Right atrium auricular region (tissue), 2 donors: Measurements from ENCODE around the gene MRPS11. TPM values are rescaled to one million over a fixed set of nuclear protein-coding genes. Genes with fewer than 3 reads are reported as not detected.

Source experiments
- DNase-seq: peaks from one replicate; pipeline ENCODE4 v3.0.0-alpha.2; 2019; ENCODE audit warnings: low spot score
- H3K27ac ChIP-seq, 2 donors: fragments of 200-600 bp; sonication (generic); 1 replicate in 1 of 2; 2 replicates in 1 of 2; pipeline ENCODE4 v1.5.1; 2016 to 2019
- H3K27me3 ChIP-seq, 2 donors: fragments of 200-600 bp; sonication (generic); one replicate each; pipeline versions ENCODE4 v1.5.1 to v1.6.0; 2017 to 2019
- H3K36me3 ChIP-seq: fragments of 200-600 bp; sonication (generic); one replicate; pipeline ENCODE4 v1.5.1; 2016
- H3K4me1 ChIP-seq, 2 donors: fragments of 200-600 bp; sonication (generic); one replicate each; pipeline versions ENCODE4 v1.5.1 to v1.6.0; 2017 to 2019
- H3K4me3 ChIP-seq, 2 donors: fragments of 200-600 bp; sonication (generic); 1 replicate in 1 of 2; 2 replicates in 1 of 2; pipeline ENCODE4 v1.5.1; 2017 to 2019; ENCODE audit warnings: mild to moderate bottlenecking in 1 of 2, moderate library complexity in 1 of 2
- H3K9me3 ChIP-seq, 2 donors: fragments of 200-600 bp; sonication (generic); one replicate each; pipeline ENCODE4 v1.5.1; 2019
- total RNA-seq, 2 donors: library from RNA; depleted of rRNA; stranded (reverse); fragments of >200 nt; gene quantifications; one replicate each; pipeline ENCODE4 v1.1.0, GENCODE V29; 2016
- TF ChIP-seq, protein P1 (sequence below), 2 donors: fragments of 200-600 bp; sonication (generic); IDR thresholded peaks; one replicate each; pipeline ENCODE4 v1.5.1; 2019; ENCODE audit warnings: antibody characterized with exemption in 2 of 2

The MRPS11 gene
- total RNA-seq, 2 donors from 2014 or later, result 29.3 to 47.5 TPM

DNA sequence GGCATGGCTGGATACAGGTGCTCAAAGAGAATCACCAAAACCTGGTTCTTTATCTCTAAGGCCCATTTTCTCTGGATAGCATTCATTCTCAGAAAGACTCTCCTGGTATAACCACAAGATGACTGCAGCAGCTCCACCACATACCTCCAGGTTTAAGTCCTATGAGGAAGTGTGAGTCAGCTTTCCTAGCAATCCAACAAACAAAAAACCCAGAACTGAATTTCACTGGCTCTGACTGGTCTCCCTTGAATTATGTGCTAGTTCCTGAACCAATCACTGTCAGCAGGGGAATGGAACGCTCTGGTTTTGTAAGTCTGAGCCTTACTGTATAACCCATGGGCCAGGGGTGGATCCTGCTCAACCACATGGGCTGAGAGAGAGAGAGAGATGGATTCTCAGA is 27.5 kb upstream of the MRPS11 start:
- H3K4me3 ChIP-seq, result no peak overlapping the region
- peaks cover 0 to 16% of the 10 kb centered on the region in 2 donors for H3K9me3 ChIP-seq
- TF ChIP-seq, protein P1, sequence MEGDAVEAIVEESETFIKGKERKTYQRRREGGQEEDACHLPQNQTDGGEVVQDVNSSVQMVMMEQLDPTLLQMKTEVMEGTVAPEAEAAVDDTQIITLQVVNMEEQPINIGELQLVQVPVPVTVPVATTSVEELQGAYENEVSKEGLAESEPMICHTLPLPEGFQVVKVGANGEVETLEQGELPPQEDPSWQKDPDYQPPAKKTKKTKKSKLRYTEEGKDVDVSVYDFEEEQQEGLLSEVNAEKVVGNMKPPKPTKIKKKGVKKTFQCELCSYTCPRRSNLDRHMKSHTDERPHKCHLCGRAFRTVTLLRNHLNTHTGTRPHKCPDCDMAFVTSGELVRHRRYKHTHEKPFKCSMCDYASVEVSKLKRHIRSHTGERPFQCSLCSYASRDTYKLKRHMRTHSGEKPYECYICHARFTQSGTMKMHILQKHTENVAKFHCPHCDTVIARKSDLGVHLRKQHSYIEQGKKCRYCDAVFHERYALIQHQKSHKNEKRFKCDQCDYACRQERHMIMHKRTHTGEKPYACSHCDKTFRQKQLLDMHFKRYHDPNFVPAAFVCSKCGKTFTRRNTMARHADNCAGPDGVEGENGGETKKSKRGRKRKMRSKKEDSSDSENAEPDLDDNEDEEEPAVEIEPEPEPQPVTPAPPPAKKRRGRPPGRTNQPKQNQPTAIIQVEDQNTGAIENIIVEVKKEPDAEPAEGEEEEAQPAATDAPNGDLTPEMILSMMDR (IDR thresholded peaks at IDR 0.05), result no peak
- no peak overlapping the region for H3K27ac ChIP-seq
- no peak for DNase-seq
- H3K36me3 ChIP-seq, result no peaks in the 10 kb centered on the region
- no peaks in the 10 kb centered on the region for H3K4me1 ChIP-seq
- no peaks in the 10 kb centered on the region for H3K27me3 ChIP-seq

GRCh38 chr15:88441076-88441730 is 26.3 kb upstream of the MRPS11 start:
- no peaks in the 10 kb centered on the region for H3K4me1 ChIP-seq
- DNase-seq, result no peak
- TF ChIP-seq, protein P1 (IDR thresholded peaks at IDR 0.05), result no peak
- no peaks in the 10 kb centered on the region for H3K27me3 ChIP-seq
- H3K27ac ChIP-seq, result no peak overlapping the region
- no peaks in the 10 kb centered on the region for H3K36me3 ChIP-seq
- H3K4me3 ChIP-seq, result no peak overlapping the region
- H3K9me3 ChIP-seq, result peaks cover 0 to 16% of the 10 kb centered on the region in 2 donors

GRCh38 chr15:88447206-88447605 is 20.3 kb upstream of the MRPS11 start:
- Histone ChIP-seq H3K4me1 (no peaks in the 10 kb centered on the region), H3K27ac (no peak overlapping the region), H3K36me3 (no peaks in the 10 kb centered on the region), H3K27me3 (no peaks in the 10 kb centered on the region), H3K4me3 (no peak overlapping the region), H3K9me3 (peaks cover 0 to 16% of the 10 kb centered on the region in 2 donors)
- TF ChIP-seq, protein P1 (IDR thresholded peaks at IDR 0.05), result no peak
- no peak for DNase-seq

- no peak for DNase-seq
- TF ChIP-seq, protein P1 (IDR thresholded peaks at IDR 0.05), result no peak
- H3K27me3 ChIP-seq, result no peaks in the 10 kb centered on the region
Observed at GRCh38 chr15:88447741-88448140, 19.8 kb upstream of the MRPS11 start.

GRCh38 chr15:88448991-88449461 is 18.5 kb upstream of the MRPS11 start:
- TF ChIP-seq, protein P1 (IDR thresholded peaks at IDR 0.05), result no peak
- no peaks in the 10 kb centered on the region for H3K4me1 ChIP-seq
- no peaks in the 10 kb centered on the region for H3K27me3 ChIP-seq
- H3K27ac ChIP-seq, result no peak overlapping the region
- no peak overlapping the region for H3K4me3 ChIP-seq
- no peaks in the 10 kb centered on the region for H3K36me3 ChIP-seq
- peaks cover 0 to 4% of the 10 kb centered on the region in 2 donors for H3K9me3 ChIP-seq
- no peak for DNase-seq

More at GRCh38 chr15:88447741-88448140, 19.8 kb upstream of the MRPS11 start:
- no peaks in the 10 kb centered on the region for H3K36me3 ChIP-seq
- H3K27ac ChIP-seq, result no peak overlapping the region
- H3K4me3 ChIP-seq, result no peak overlapping the region
- H3K9me3 ChIP-seq, result peaks cover 0 to 16% of the 10 kb centered on the region in 2 donors
- no peaks in the 10 kb centered on the region for H3K4me1 ChIP-seq

- no peak overlapping the region for H3K4me3 ChIP-seq
- no peaks in the 10 kb centered on the region for H3K27me3 ChIP-seq
- DNase-seq, result no peak
- H3K36me3 ChIP-seq, result no peaks in the 10 kb centered on the region
- H3K27ac ChIP-seq, result no peak overlapping the region
- TF ChIP-seq, protein P1 (IDR thresholded peaks at IDR 0.05), result no peak
- peaks cover 0 to 1% of the 10 kb centered on the region in 2 donors for H3K4me1 ChIP-seq
- no peaks in the 10 kb centered on the region for H3K9me3 ChIP-seq
Observed at GRCh38 chr15:88449581-88449980, 17.9 kb upstream of the MRPS11 start.
